Lung (tissue), 12 donors: Measurements from ENCODE around the gene PCDH17. TPM values are rescaled to one million over a fixed set of nuclear protein-coding genes. Genes with fewer than 3 reads are reported as not detected.

Experiments used
- ATAC-seq: fragments of 200-7000 bp; cut with Tn5 transposase; one replicate; pipeline ENCODE4 v1.9.1; 2020; ENCODE audit warnings: moderate number of reproducible peaks; ENCODE audit not compliant: insufficient read depth, low FRiP score
- DNase-seq, 3 donors: peaks; one replicate each; pipeline ENCODE4 v3.0.0-alpha.2; 2013 to 2017
- H3K27ac ChIP-seq, 2 donors: one replicate each; pipeline ENCODE4 v1.5.1; 2013; ENCODE audit warnings: mild to moderate bottlenecking in 2 of 2, moderate library complexity in 2 of 2, control low read depth in 1 of 2, inconsistent platforms in 1 of 2, low read depth in 1 of 2, low read length in 1 of 2
- H3K27me3 ChIP-seq, 3 donors: one replicate each; pipeline ENCODE4 v1.5.1; 2013; ENCODE audit warnings: low read length in 2 of 3; ENCODE audit not compliant: control insufficient read depth in 3 of 3, insufficient read depth in 3 of 3
- H3K36me3 ChIP-seq, 4 donors: one replicate each; pipeline ENCODE4 v1.5.1; 2013; ENCODE audit warnings: low read length in 4 of 4, mild to moderate bottlenecking in 1 of 4, moderate library complexity in 1 of 4; ENCODE audit not compliant: control insufficient read depth in 4 of 4, insufficient read depth in 4 of 4
- H3K4me1 ChIP-seq, 5 donors: one replicate each; pipeline ENCODE4 v1.5.1; 2013; ENCODE audit warnings: low read length in 5 of 5, mild to moderate bottlenecking in 2 of 5, moderate library complexity in 1 of 5; ENCODE audit not compliant: control insufficient read depth in 5 of 5, insufficient read depth in 5 of 5
- H3K4me3 ChIP-seq: one replicate; pipeline ENCODE4 v1.5.1; 2013; ENCODE audit warnings: mild to moderate bottlenecking, control low read depth, moderate library complexity
- H3K9ac ChIP-seq, 2 donors: one replicate each; pipeline ENCODE4 v1.5.1; 2013; ENCODE audit warnings: low read length in 2 of 2, control low read depth in 1 of 2; ENCODE audit not compliant: insufficient read depth in 1 of 2
- H3K9me3 ChIP-seq, 4 donors: one replicate each; pipeline ENCODE4 v1.5.1; 2013; ENCODE audit warnings: low read length in 3 of 4, mild to moderate bottlenecking in 1 of 4, moderate library complexity in 1 of 4; ENCODE audit not compliant: control insufficient read depth in 4 of 4, insufficient read depth in 3 of 4
- WGBS, 2 donors: extraction: QIAGEN DNeasy Blood & Tissue Kit; methylation state at CpG; one replicate each; pipeline ENCODE4 v1.1.7; 2013; 5-methylcytosine and 5-hydroxymethylcytosine counted together
- polyA plus RNA-seq, 2 donors: library from polyadenylated mRNA; stranded (reverse); fragments of 200-250 nt; gene quantifications; one replicate each; pipeline ENCODE4 v1.2.1, GENCODE V29; 2013
- total RNA-seq, 2 donors: library from RNA; depleted of rRNA in 1 of 2; stranded (reverse); fragments of >200 nt in 1 of 2; gene quantifications; one replicate each; pipeline ENCODE4 v1.2.1, GENCODE V29; 2014 to 2021
- TF ChIP-seq, protein P1 (sequence below): IDR thresholded peaks from 2 replicates; pipeline ENCODE4 v1.5.1; 2012; ENCODE audit warnings: mild to moderate bottlenecking; ENCODE audit errors: control extremely low read depth, extremely low read depth
- donor health status: control.
- donor health status: control.
- donor health status: Bipolar disorder and iron deficiency.
- donor health status: healthy.
- donor health status: DM: yes; HTN: yes; CAD: no.

The PCDH17 gene
- total and polyA plus RNA-seq, 4 donors = 3.4 to 64.7 (median 30.2) TPM

DNA sequence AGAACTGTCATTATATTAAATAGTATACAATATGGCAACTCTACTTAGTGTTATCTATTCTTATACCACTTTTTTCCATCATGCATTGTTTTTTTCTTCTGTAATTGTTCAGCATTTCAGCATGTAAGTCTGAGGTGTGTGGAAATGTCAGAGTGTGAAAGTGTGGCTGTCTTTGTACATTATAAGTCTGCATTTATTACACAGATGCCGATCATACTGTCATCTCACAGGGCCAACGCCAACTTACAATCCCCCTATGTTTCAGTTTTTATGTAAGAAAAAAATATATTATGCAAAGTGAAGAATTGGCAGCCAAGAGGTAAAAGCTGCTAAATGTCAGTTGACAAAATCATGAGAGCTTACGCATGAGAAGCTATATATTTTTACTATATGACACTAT lies 42.9 kb upstream of the PCDH17 start:
- Histone ChIP-seq H3K4me1 (no peaks in the 10 kb centered on the region), H3K27ac (no peak overlapping the region), H3K27me3 (no peaks in the 10 kb centered on the region), H3K4me3 (no peak overlapping the region), H3K9me3 (no peaks in the 10 kb centered on the region), H3K9ac (no peak overlapping the region), H3K36me3 (no peaks in the 10 kb centered on the region)
- WGBS, 2 donors = 91 to 95% methylated on average over 3 of the region's 3 CpGs
- no peak for ATAC-seq
- TF ChIP-seq, protein P1, sequence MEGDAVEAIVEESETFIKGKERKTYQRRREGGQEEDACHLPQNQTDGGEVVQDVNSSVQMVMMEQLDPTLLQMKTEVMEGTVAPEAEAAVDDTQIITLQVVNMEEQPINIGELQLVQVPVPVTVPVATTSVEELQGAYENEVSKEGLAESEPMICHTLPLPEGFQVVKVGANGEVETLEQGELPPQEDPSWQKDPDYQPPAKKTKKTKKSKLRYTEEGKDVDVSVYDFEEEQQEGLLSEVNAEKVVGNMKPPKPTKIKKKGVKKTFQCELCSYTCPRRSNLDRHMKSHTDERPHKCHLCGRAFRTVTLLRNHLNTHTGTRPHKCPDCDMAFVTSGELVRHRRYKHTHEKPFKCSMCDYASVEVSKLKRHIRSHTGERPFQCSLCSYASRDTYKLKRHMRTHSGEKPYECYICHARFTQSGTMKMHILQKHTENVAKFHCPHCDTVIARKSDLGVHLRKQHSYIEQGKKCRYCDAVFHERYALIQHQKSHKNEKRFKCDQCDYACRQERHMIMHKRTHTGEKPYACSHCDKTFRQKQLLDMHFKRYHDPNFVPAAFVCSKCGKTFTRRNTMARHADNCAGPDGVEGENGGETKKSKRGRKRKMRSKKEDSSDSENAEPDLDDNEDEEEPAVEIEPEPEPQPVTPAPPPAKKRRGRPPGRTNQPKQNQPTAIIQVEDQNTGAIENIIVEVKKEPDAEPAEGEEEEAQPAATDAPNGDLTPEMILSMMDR = no peak
- DNase-seq = no peak

DNA sequence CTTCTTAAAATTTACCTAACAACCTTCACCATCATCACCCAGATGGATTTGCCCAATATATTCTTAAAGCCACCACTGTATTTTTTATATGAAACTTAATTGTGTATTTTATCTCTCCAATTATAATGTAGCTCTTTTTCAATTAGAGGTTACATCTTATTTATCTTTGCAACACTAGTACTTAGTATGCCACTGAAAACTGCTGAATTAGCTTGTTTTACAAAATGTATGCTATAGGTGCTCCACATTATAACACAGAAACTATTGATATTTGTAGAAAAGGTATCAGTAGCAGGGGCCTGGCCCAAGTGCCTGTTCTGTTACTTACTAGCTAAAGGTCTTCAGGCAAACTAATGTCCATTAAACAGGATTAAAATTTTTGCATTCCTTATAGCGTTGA lies 35.8 kb upstream of the PCDH17 start:
- no peak overlapping the region for H3K27ac ChIP-seq
- no peak overlapping the region for H3K9ac ChIP-seq
- H3K4me3 ChIP-seq = no peak overlapping the region
- TF ChIP-seq, protein P1 = no peak
- no peaks in the 10 kb centered on the region for H3K36me3 ChIP-seq
- no peak for ATAC-seq
- no peak for DNase-seq
- H3K27me3 ChIP-seq = no peaks in the 10 kb centered on the region
- WGBS, 2 donors = 70 to 91% methylated on average over 1 of the region's 1 CpG
- H3K4me1 ChIP-seq = no peaks in the 10 kb centered on the region
- H3K9me3 ChIP-seq = no peaks in the 10 kb centered on the region

DNA sequence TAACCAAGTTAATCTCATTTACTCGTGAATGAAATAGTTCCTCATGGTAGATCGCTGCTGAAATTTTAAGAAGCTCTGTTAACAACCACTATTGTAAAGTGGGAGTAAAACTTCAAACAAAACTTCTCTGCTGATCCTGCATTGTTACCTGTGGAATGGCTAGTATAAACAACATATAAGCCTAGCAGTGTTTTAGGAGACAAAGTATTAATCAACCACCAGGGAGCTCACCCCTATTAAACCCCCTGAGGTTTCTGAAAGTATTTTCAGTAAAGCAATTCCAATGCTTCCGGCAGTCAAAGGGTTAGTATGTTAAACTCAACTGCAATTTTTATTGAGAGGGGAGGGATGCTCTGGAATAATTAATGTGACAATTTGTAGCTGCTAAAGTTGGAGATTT lies 30.0 kb upstream of the PCDH17 start:
- ATAC-seq = no peak
- no peak for DNase-seq

DNA sequence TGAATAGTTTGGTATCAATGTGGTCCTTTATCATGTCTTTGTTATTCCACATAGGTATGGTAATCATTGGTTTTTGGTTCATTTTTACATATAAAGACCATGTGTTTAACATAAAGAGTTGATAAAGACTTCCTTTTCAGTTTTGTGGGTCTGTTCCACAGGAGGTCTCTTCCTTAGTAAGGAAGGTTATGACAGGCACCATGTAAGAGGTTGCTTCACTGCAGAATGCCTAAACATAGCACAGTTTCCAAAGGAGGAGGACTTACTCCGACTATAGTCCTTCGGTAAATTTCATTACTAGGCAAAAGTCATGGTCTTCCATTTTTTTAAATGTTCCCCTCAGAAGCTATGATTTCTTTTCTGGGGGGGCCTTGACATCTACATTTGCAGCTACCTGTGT lies 27.1 kb upstream of the PCDH17 start:
- no peaks in the 10 kb centered on the region for H3K9me3 ChIP-seq
- H3K4me3 ChIP-seq = no peak overlapping the region
- H3K27me3 ChIP-seq = no peaks in the 10 kb centered on the region
- H3K4me1 ChIP-seq = no peaks in the 10 kb centered on the region
- TF ChIP-seq, protein P1 = no peak
- H3K9ac ChIP-seq = no peak overlapping the region
- no peaks in the 10 kb centered on the region for H3K36me3 ChIP-seq
- DNase-seq = no peak
- H3K27ac ChIP-seq = no peak overlapping the region
- 74 to 88% methylated on average over 2 of the region's 2 CpGs for WGBS, 2 donors
- ATAC-seq = no peak

More for the DNA sequence above, 30.0 kb upstream of the PCDH17 start:
- WGBS, 2 donors = 47 to 49% methylated on average over 3 of the region's 3 CpGs
- Histone ChIP-seq H3K36me3 (no peaks in the 10 kb centered on the region), H3K4me1 (no peaks in the 10 kb centered on the region), H3K4me3 (no peak overlapping the region), H3K27me3 (no peaks in the 10 kb centered on the region), H3K9me3 (no peaks in the 10 kb centered on the region), H3K27ac (no peak overlapping the region), H3K9ac (no peak overlapping the region)
- TF ChIP-seq, protein P1 = no peak
